ENCODE data around the gene ERP27. TPM values are rescaled to one million over a fixed set of nuclear protein-coding genes. Genes with fewer than 3 reads are reported as not detected.

ERP27 gene
- total and polyA plus RNA-seq, 2 of the 8 experiments (the other 6 are each of a cell fraction or from before 2014, with no cell fraction given), result not detected

DNA sequence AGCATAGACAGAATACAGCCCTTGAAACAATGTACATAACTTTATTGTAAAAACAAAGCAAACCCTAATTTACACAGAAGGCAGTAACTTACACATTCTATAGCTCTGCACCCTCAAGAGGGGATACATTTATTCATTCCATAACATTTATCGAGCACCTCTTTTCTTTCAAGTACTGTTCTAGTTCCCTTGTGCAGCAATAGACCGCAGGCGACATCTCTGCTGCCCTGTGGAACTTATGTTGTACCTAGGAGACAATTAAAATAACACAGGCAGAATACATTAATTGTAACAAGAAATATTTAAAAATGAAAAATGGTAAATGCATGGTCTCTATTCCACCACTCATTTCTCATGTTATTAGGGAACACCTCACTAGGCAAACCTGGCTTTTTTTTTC is 24.5 kb upstream of the ERP27 start:
- DNase-seq (ENCODE audit: low read depth in 1 of 2, low spot score in 2 of 2) (no peak), FAIRE-seq (no peak)
- Histone ChIP-seq H3K9me3 (ENCODE audit: insufficient read depth in 2 of 2, low read depth in 1 of 2, low read length in 1 of 2) (no peaks in the 10 kb centered on the region), H4K20me1 (replicated peaks in 1 of 2; ENCODE audit: control insufficient read depth in 1 of 2, insufficient read depth in 2 of 2, low read length in 2 of 2) (no peaks in the 10 kb centered on the region), H3K27me3 (replicated peaks in 1 of 4; ENCODE audit: control insufficient read depth in 3 of 4, extremely low read depth in 1 of 4, insufficient read depth in 3 of 4, low read length in 3 of 4) (no peaks in the 10 kb centered on the region), H3K27ac (ENCODE audit: low read depth, low read length) (no peak overlapping the region), H3K9ac (replicated peaks in 1 of 4; ENCODE audit: extremely low read depth in 1 of 4, low read depth in 3 of 4, low read length in 3 of 4) (no peak overlapping the region), H2BK12ac (ENCODE audit: low read depth, low read length) (no peak overlapping the region), H2BK5ac (ENCODE audit: low read depth, low read length) (no peak overlapping the region), H2BK20ac (ENCODE audit: low read length) (no peak overlapping the region), H3K4me1 (replicated peaks in 1 of 4; ENCODE audit: control insufficient read depth in 3 of 4, insufficient read depth in 4 of 4, low read length in 3 of 4) (no peaks in the 10 kb centered on the region), H3K14ac (ENCODE audit: insufficient read length) (no peak overlapping the region), H3K79me2 (ENCODE audit: control insufficient read depth in 1 of 2, insufficient read depth in 2 of 2, low read length in 2 of 2) (no peaks in the 10 kb centered on the region), H4K5ac (ENCODE audit: insufficient read length, low read depth, low read length) (no peak overlapping the region), H3K23me2 (ENCODE audit: low read depth, low read length) (no peaks in the 10 kb centered on the region), H2AFZ (ENCODE audit: low read length) (no peak overlapping the region), H3K4ac (replicated peaks; ENCODE audit: insufficient read length, low read depth, low read length) (no peak overlapping the region), H3K56ac (replicated peaks; ENCODE audit: insufficient read length, low read depth, low read length) (no peak overlapping the region), H2BK15ac (ENCODE audit: low read length) (no peak overlapping the region), H2BK120ac (replicated peaks; ENCODE audit: low read depth, low read length) (no peak overlapping the region), H3K18ac (ENCODE audit: extremely low read depth, low read length) (no peak overlapping the region), H3K23ac (ENCODE audit: insufficient read length) (no peak overlapping the region), H3K4me3 (ENCODE audit: extremely low read depth in 1 of 4, insufficient read depth in 2 of 4, low read depth in 3 of 4, low read length in 4 of 4) (no peak overlapping the region), H4K8ac (ENCODE audit: extremely low read depth, insufficient read depth, low read length) (no peak overlapping the region), H3K36me3 (ENCODE audit: control insufficient read depth in 2 of 4, insufficient read depth in 4 of 4, low read length in 3 of 4) (no peaks in the 10 kb centered on the region), H4K91ac (replicated peaks; ENCODE audit: insufficient read length, low read length) (no peak overlapping the region), H3K4me2 (ENCODE audit: insufficient read depth in 1 of 2, low read depth in 2 of 2, low read length in 2 of 2) (no peak overlapping the region), H2AK5ac (ENCODE audit: low read depth, low read length) (no peak overlapping the region), H3K79me1 (ENCODE audit: low read depth, low read length) (no peaks in the 10 kb centered on the region)
- CTCF ChIA-PET (ENCODE audit: partially characterized antibody), result interaction anchor here (0.6 kb wide), 2 partner anchors 18 to 117 kb away, joined by 3 read pairs; no protein-coding TSS in a partner anchor
- POLR2A ChIA-PET (ENCODE audit: partially characterized antibody), result no interaction called here
- whole genome bisulfite sequencing, 2 experiments (ENCODE audit: extremely low coverage in 1 of 2, insufficient coverage in 1 of 2, insufficient read length in 1 of 2, insufficient replicate concordance in 2 of 2, low coverage in 1 of 2, low lambda C conversion rate in 2 of 2, missing lambda C conversion rate in 1 of 2), result 96% methylated on average over 3 of the region's 3 CpGs; no CpG with 5 or more reads in 1 of the 2 experiments
- TF ChIP-seq BCL11A (IDR thresholded peaks at IDR 0.05; ENCODE audit: low read depth in 2 of 2, low read length in 2 of 2) (no peak), GABPA (IDR thresholded peaks at IDR 0.05; ENCODE audit: borderline replicate concordance, insufficient read depth, low read length) (no peak), SIX5 (IDR thresholded peaks at IDR 0.05; ENCODE audit: low read depth, low read length) (no peak), NANOG (IDR thresholded peaks at IDR 0.05; ENCODE audit: insufficient read depth, low read depth, low read length, poor library complexity, severe bottlenecking) (no peak), JUN (IDR thresholded peaks at IDR 0.05; ENCODE audit: low read depth, low read length) (no peak), EP300 (IDR thresholded peaks at IDR 0.05; ENCODE audit: borderline replicate concordance in 1 of 2, low read depth in 2 of 2, low read length in 2 of 2) (no peak), PHF8 (conservative IDR thresholded peaks at IDR 0.05; ENCODE audit: low read depth, low read length) (no peak)
- TF ChIP-seq, protein P1, sequence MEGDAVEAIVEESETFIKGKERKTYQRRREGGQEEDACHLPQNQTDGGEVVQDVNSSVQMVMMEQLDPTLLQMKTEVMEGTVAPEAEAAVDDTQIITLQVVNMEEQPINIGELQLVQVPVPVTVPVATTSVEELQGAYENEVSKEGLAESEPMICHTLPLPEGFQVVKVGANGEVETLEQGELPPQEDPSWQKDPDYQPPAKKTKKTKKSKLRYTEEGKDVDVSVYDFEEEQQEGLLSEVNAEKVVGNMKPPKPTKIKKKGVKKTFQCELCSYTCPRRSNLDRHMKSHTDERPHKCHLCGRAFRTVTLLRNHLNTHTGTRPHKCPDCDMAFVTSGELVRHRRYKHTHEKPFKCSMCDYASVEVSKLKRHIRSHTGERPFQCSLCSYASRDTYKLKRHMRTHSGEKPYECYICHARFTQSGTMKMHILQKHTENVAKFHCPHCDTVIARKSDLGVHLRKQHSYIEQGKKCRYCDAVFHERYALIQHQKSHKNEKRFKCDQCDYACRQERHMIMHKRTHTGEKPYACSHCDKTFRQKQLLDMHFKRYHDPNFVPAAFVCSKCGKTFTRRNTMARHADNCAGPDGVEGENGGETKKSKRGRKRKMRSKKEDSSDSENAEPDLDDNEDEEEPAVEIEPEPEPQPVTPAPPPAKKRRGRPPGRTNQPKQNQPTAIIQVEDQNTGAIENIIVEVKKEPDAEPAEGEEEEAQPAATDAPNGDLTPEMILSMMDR (IDR thresholded peaks at IDR 0.05; ENCODE audit: control extremely low read depth in 1 of 3, insufficient read depth in 1 of 3, low read depth in 1 of 3, low read length in 3 of 3), result no peak

Data from H1 (cell line).